Right ventricle myocardium inferior (tissue), 1 donor: ENCODE measurements around the gene POLA1. TPM values are rescaled to one million over a fixed set of nuclear protein-coding genes. Genes with fewer than 3 reads are reported as not detected.
"Not testable (repeated sequence)": the region's sequence is repeated elsewhere in the genome, so short reads cannot be mapped to it uniquely, and the experiment has no call there.

Experiments used
- ATAC-seq: fragments of 200-7000 bp; cut with Tn5 transposase; one replicate; pipeline ENCODE4 v1.9.1; 2020; ENCODE audit warnings: mild to moderate bottlenecking, moderate library complexity
- DNase-seq: peaks from one replicate; pipeline ENCODE4 v3.0.0; 2021; ENCODE audit errors: missing footprints
- intact Hi-C: fragments of 100-400 bp; cut with DNase I; formaldehyde crosslinking; loops from one replicate; pipeline ENCODE4 v1.11.0; 2022
- total RNA-seq: library from RNA; stranded (reverse); fragmentation: NEBNext Ultra II Directional; extraction: Animal tissue kit (Norgen Biotek cat#: 25700); gene quantifications from one replicate; pipeline ENCODE4 v1.2.1, GENCODE V29; 2021
- donor health status: DM: no; HTN: yes; CAD: no; lungs with severe emphysema.

Gene POLA1
- total RNA-seq, 1 donor from 2014 or later, result 6.0 TPM

DNA sequence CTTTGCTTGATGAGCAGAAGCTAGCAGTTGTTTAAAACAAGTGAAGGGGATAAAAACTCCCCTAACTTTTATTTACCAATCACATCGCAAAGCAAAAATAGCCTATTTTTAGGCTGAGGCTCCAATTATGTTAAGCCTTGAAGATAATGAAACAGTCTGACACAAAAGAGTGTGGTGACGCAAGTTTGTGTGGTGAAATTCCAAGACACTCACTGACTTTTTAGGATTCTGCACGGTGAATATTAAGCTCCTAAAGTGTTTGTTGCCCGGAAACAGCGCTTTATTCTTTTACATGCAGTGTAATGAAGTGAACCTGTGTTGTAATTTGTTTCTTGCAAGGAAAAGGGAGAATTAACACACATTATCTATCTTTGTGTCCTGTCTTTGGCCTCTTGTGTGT is 74.8 kb downstream of the POLA1 start:
- intact Hi-C loops, result no loop called here

DNA sequence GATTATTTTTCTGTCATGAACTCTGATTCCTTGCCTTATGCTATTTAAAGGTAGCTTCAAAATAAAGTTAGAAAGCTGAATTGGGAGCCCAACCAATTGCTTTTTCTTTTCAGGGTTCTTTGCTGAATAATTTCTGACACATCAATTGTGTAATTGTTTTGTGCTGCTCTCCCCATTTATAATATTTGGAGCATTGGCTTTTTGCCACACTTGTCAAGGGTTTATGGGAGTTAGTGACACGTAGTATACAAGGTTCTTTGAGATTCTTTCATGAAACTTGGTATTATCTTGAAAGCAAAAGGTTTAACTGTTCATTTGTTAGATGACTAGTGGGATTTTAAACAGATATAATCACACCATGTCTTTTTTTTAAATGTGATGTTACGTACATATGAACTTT is 80.9 kb downstream of the POLA1 start:
- intact Hi-C loops, result no loop called here
- no peak for ATAC-seq
- no peak for DNase-seq

More for the DNA sequence above, 74.8 kb downstream of the POLA1 start:
- ATAC-seq, result no peak
- DNase-seq, result no peak

DNA sequence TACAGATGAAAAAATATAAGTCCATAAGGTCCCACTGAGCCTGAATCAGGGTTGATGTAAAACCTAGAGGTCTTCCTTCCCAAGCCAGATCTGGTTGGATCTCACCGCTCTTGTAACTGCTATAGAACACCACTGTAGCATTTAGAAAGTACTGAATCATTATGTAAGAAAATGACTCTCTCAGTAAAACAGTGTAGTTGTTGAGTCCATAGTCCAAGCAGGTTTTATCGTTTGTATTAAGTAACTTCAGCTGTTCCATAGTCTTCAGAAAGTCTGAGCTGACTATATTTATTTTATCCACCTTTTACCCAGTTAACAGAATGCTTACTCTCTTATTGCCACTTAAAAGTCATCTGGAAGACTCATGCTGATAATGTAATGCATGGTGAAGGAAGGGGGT is 82.2 kb downstream of the POLA1 start:
- ATAC-seq, result no peak
- intact Hi-C loops, result no loop called here
- DNase-seq, result no peak

DNA sequence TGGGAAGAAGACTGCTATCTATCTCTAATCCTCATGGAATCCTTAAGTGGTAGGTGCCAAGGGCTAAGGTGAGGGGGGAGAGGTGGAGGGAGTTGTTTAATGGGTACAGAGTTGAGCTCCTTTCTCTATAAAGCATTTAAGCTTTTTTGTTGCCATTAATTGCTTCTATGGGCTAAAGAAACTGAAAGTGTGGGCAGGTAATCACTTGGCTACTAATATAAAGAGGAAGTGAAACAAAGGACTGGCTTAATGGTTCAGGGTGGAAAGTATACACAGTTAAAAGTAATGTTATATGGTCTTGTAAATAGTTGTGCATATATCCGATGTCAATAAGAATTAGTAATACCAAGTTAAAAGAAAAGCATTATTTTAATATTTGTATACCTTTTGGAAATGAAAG is 83.9 kb downstream of the POLA1 start:
- intact Hi-C loops, result no loop called here
- ATAC-seq (no peak), DNase-seq (no peak)

DNA sequence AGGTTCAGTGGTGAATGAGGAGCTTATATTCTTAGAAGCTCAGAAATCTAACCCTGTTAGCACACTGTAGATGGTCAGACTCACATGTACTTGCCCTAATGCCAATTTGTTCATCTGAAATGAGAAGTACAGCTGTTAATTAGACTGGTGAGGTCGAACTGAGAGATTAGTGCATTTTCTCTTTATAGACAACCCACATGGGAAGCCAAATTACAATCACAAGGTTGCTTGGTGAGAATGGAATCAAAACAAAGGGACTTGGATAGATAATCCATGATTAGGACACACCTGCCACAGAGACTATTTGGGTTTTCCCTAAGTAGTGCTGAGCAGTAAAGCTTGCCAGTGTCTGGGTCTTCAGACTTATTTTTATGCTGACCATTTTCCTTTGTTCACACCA is 88.3 kb downstream of the POLA1 start:
- ATAC-seq (no peak), DNase-seq (no peak)
- intact Hi-C loops, result no loop called here

DNA sequence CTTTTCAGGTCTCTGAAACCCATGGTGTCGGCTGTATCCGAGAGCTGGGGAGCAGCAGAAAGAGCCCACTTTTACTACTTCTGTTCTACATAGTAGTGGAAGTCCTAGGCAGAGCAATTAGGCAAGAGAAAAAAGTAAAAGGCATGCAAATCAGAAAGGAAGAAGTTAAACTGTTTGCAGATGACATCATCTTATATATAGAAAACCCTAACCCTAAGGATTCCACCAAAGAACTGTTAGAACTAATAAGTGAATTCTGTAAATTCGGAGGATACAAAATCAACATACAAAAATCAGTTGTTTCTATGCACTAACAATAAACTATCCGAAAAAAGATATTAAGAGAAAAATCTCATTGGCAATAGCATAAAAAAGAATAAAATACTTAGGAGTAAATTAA is 95.3 kb downstream of the POLA1 start:
- ATAC-seq (no peak), DNase-seq (no peak)
- intact Hi-C loops, result no loop called here

DNA sequence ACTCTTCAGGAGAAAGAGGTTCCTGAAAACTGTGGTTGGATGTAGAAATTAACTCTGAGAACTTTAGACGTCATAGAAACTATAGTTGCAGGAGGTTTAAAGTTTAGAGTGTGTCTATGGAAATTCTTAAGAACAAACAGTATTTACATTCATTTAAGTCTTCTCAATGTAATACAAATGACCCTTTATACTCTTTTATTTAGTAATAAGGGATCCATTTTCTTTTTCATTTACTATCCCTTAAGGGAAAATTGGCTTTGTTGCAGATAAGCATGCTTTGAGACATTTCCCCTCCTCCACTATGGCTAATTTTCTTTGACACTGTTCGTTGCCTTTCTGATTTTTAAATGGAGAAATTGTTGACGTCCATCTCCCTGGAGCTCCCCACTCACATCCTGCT is 96.4 kb downstream of the POLA1 start:
- intact Hi-C loops, result no loop called here
- ATAC-seq (no peak), DNase-seq (no peak)

DNA sequence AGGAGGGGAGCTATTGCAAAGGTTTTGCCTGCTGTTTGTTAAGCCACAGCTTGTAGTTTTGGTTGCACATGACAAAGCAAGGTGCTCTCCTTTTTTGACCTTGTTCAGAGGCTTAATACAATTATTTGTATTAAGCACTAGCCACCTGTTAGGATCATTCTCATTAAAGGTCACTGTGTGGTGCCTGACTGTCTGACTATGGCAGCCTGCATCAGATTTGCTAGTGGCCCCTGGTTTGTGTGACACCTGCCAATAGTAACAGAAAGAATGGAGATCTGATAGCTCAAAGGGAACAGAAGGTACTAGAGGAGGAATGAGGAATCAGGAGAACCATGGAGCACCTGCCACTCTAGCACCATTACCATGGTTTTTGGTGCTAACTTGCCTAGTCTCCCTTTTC is 102.5 kb downstream of the POLA1 start:
- no peak for ATAC-seq
- intact Hi-C loops, result no loop called here
- DNase-seq, result no peak

DNA sequence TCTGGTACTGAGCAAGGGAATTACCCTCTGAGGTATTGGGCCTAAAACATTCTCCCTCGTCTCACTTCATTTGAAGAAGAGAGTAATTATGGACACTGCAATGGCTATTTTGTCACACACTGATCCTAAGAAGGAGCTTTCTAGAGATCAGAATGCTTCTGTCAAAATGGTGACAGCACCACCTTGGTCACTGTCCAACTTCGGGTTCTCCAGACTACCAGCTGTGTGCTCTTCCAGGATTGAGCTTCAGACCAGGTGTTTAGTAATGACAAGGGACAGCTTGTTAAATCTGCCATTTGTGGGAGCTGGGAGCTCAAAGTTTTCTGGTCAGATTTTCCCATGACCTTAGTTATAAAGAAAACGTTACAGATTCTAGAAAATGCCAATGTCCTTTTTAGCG is 105.4 kb downstream of the POLA1 start:
- intact Hi-C loops, result no loop called here
- DNase-seq (no peak), ATAC-seq (no peak)

DNA sequence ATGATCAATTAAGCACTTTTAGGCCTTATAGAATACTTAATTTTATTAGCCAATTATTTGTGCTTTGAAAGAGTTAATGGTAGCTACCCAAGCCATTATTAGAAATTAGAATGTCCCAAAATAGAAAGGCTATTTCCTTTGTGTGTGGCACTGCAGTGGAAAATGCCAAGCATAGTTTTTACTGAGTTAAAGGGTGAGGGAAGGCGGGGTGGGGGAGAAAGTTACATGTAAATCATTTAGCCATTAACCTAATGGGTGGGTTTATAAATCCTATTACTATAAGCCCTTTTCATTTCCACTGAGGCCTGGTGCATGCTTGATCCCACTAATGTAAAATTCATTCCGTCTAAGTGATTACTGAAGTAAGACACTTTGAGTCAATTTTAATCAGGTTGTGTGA is 105.8 kb downstream of the POLA1 start:
- peak; percentile 56 for ATAC-seq
- DNase-seq, result no peak
- intact Hi-C loops, result no loop called here

DNA sequence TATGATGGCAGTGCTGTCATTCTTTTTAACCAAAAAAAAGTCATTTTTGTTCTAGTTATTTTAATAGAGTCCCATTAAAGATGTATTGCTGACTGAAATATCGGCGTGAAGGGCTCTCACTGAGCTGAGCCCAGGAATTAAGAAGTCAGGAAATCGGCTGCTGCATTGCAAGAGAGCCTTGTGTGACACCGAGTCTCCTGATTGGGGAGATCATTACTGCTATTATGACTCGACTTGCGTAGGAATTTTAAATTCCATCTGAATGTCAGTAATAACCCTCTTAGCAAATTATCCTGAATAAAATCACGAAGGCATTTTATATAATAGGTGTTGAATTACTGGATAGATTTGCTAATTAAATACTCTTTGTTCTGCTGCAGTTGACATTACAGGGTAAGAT is 111.5 kb downstream of the POLA1 start:
- ATAC-seq, result no peak
- no peak for DNase-seq
- intact Hi-C loops, result no loop called here

DNA sequence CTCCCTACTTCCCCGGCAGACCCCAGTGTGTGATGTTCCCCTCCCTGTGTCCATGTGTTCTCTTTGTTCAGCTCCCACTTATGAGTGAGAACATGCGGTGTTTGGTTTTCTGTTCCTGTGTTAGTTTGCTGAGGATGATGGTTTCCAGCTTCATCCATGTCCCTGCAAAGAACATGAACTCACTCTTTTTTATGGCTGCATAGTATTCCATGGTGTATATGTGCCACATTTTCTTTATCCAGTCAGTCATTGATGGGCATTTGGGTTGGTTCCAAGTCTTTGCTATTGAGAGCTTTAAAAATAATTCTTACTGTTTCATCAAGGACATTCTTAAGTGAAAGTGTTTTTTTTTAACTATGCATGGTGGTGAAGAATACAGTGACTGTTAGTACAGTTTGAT is 126.1 kb downstream of the POLA1 start:
- DNase-seq, ATAC-seq, intact Hi-C loops: not testable (repeated sequence)

DNA sequence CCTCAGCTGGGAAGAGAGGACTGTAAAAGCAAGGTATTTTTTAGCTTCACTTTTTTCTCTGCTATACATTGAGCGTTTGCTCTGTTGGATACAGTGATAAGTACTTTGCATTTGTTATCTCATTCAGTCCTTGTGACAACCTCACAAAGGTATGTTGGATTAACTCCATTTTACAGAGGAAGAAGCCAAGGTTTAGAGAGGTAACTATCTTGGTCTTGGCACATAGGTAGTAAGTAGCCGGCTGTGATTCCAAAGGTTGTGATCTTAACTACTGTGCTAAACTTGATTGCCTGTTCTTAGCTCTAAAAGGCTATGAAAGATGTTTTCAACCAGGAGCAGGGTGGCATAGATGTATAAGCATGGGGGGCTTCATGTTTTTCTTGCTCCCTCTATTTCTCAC is 134.4 kb downstream of the POLA1 start:
- intact Hi-C loops, result no loop called here
- ATAC-seq, result no peak

DNA sequence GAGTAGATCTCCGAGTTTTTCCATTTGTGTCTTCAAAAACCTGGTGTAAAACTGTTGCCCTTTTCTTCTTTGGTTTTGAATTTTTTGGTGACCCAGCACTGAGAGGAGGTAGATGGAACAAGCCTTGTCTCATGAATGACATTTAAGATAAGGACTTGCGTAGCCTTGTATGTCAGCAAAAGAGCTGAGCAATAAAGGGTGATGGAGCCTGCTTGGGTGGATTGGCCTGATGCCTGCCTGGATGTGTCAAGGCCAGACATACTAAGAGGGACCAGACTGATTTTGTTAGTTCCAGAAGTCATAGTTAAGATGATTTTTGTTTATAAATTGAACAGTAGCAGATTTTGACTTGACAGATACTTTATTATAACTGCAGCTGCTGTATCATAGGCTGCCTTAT is 134.9 kb downstream of the POLA1 start:
- DNase-seq (no peak), ATAC-seq (no peak)
- intact Hi-C loops, result no loop called here

More for the DNA sequence above, 134.4 kb downstream of the POLA1 start:
- DNase-seq, result no peak

DNA sequence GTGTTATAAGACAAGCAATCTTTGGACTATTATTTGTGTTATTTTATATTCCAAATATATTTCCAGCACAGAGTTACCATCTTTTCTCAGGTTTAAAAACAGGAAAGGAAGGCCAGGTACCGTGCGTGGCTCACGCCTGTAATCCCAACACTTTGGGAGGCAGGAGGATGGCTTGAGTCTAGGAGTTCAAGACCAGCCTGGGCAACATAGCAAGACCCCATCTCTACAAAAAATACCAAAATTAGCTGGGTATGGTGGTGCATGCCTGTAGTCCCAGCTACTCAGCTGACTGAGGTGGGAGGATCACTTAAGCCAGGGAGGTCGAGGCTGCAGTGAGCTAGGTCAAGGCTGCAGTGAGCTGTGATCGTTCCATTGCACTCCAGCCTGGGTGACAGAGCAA is 140.0 kb downstream of the POLA1 start:
- DNase-seq, result no peak
- ATAC-seq, result no peak
- intact Hi-C loops, result loop anchor here (10.0 kb wide), 1 partner anchor 171 kb away; no protein-coding TSS in a partner anchor

DNA sequence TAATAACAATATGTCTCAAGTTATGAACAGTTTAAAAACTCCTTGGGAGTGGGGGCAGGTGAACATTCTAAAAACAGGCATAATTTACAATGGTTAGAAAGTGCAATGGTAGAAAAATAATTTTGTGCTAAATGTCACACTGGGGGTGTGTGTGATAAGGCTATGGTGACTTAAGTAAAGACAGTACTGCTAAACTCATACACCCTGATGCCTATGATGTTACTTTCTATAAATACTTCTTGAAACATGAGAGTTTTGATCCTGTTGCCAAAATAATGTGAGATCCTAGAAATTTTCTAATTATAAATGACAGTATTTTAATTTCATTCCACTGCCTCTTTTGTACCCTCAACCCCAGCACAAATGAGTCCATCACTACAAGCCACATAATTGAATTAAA is 144.2 kb downstream of the POLA1 start:
- intact Hi-C loops, result loop anchor here (2.0 to 10.0 kb wide), 2 partner anchors 167 to 305 kb away; no protein-coding TSS in a partner anchor
- ATAC-seq (no peak), DNase-seq (no peak)

DNA sequence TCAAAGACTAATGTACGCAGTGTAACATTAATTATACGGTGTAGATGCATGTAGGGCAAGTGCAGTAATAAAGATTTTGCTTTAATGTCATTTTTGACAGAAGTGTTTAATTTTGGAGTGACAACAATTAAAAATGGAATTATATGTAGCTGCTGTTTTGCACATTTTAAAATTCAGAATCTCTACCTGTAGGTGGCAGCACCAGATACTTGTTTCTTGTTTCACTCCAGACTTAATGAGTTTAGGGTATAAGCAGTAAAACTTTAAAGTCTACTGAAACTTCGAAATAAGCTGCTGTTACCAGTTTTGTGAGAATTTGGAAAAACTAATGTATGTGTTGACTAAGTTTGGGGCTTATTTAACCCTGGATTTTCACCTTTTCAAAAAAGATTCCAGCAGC is 144.9 kb downstream of the POLA1 start:
- intact Hi-C loops, result loop anchor here (2.0 to 10.0 kb wide), 2 partner anchors 166 to 304 kb away; no protein-coding TSS in a partner anchor
- no peak for DNase-seq
- ATAC-seq, result no peak

DNA sequence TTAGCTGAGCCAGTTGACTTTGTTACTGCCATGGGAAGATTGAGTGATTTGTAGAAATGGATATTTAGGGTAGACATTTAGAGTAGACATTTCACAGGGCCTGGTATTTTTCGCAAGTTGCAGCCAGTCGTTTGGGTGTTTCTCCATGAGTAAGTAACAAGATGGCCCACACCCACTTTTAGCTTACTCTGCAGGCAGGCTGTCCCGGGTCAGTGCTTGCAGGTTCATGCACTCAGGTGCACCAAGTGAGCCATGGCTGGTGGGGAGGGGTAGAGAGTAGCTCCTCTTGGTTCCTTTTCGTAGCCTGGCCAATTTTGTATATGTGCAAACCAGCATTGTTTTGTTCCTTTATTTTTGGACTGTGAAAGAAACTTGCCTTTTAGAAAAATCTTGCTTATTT is 145.6 kb downstream of the POLA1 start:
- DNase-seq (no peak), ATAC-seq (no peak)
- intact Hi-C loops, result loop anchor here (2.0 to 10.0 kb wide), 2 partner anchors 165 to 303 kb away; no protein-coding TSS in a partner anchor

DNA sequence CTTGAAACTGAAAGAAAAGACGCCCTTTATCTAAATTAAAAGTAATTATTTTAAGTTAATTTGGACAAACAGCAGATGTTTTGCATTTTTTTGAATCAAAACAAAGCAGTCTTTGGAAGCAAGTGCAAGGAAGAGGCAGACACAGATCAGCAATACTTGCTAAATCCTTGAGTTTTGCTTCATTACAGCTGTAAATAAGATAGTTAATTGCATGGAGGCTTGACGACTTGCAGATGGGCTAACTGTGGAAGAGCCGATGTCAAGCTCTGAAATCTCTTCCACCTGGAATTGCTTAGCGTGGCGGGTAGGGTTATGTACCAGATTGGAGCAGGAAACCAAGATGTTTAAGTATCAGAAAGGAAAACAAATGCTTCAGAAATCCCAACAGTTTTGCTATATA is 148.8 kb downstream of the POLA1 start:
- ATAC-seq (no peak), DNase-seq (no peak)
- intact Hi-C loops, result no loop called here

DNA sequence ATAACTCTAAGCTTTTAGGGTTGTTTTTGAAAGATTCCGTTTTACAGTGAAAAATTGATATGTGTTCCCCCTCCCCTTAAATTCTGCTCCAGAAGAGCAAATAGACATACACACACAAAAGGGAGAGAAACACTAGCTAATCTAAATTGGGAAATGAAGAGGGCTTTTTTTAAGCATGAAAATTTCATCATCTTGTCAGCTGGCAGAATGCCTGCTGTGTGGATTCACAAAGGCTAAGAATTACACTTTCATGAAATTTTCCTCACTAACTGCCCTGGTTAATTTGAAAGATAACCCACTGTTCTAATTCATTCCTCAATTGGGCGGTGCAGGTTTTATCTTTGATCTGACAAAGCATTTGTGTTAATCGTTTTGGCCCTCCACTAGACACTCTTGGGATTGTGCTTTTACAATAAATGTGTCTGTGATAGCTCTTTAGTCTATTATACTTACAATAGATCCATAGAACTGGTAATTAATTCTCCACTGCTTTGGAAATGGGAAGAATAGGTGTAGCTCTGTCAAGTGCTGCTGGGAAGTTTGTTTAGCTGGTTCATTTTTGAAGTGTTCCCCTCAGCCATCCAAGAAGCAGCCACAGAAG is 152.9 kb downstream of the POLA1 start:
- no peak for ATAC-seq
- intact Hi-C loops, result no loop called here
- no peak for DNase-seq

DNA sequence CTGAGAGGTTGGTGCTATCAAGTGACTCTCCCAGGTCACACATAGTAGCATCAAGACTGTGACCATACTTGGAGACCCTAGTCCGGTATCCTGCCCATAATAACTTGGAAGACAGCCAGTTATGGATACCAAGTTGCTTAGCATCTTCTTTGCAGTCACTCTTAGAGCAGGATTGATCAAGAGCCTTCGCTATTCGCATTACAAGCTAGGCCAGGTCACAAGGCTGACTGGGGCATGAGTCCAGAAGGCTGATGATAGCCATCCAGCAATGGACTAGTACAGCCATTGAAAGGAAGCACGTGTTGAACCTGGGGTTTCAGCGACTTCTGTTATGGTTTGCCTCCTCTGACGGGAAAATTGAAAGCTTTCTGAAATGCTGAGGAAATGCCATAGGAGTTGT is 157.6 kb downstream of the POLA1 start:
- DNase-seq (no peak), ATAC-seq (no peak)
- intact Hi-C loops, result no loop called here
